Measurements from ENCODE around the gene GSTT4.
"Not testable (repeated sequence)": the region's sequence is repeated elsewhere in the genome, so short reads cannot be mapped to it uniquely, and the experiment has no call there.

GSTT4 gene

DNA sequence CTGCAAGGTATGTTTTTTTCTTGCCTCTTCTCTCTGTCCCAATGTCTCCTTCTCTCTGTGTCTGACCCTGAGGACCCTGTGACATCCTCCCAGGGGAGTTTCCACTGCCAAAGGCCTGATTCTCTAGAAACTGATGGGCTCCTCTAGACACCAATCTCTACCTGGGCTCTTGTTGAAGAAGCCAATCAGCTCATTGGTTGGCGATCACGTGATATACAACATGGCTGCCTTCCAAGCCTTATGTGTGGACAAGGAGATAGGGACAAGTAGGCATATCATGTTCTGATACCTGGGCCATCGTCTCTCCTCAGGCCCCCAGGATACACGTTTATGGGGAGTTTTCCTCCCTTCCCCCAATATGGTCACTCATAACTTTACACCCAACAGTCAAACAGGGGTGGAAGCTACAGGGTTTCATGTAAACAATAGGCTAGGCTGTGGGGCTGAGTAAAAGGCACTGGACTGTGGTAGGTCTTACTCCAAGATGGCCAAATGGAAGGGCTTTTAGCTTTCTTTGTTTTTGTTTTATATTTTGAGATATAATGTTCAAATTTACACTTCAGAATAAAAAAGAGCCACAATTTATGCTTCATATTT lies 11.6 kb downstream of the GSTT4 start:
- H3K4me1 ChIP-seq; DNase-seq (ENCODE audit: low spot score in 2 of 2); H3K27me3 ChIP-seq (ENCODE audit: low read depth); in situ Hi-C loops (cut with MboI; ENCODE audit: low sequenced_read_pairs); H3K9me3 ChIP-seq; H3K4me3 ChIP-seq; H3K36me3 ChIP-seq (replicated peaks): not testable (repeated sequence)

GRCh38 chr22:23993080-23993479 lies 12.2 kb downstream of the GSTT4 start:
- H3K36me3 ChIP-seq (replicated peaks); H3K4me1 ChIP-seq; H3K9me3 ChIP-seq; DNase-seq (ENCODE audit: low spot score in 2 of 2); in situ Hi-C loops (cut with MboI; ENCODE audit: low sequenced_read_pairs); H3K27me3 ChIP-seq (ENCODE audit: low read depth); H3K4me3 ChIP-seq: not testable (repeated sequence)

- H3K9me3 ChIP-seq; H3K4me1 ChIP-seq; H3K36me3 ChIP-seq (replicated peaks); DNase-seq (ENCODE audit: low spot score in 2 of 2); H3K4me3 ChIP-seq; H3K27me3 ChIP-seq (ENCODE audit: low read depth): not testable (repeated sequence)
- in situ Hi-C loops (cut with MboI; ENCODE audit: low sequenced_read_pairs): loop anchor here (5.0 to 10.0 kb wide), 2 partner anchors 37 to 185 kb away; no protein-coding TSS in a partner anchor
Observed at GRCh38 chr22:23989583-23990244, 15.5 kb downstream of the GSTT4 start.

DNA sequence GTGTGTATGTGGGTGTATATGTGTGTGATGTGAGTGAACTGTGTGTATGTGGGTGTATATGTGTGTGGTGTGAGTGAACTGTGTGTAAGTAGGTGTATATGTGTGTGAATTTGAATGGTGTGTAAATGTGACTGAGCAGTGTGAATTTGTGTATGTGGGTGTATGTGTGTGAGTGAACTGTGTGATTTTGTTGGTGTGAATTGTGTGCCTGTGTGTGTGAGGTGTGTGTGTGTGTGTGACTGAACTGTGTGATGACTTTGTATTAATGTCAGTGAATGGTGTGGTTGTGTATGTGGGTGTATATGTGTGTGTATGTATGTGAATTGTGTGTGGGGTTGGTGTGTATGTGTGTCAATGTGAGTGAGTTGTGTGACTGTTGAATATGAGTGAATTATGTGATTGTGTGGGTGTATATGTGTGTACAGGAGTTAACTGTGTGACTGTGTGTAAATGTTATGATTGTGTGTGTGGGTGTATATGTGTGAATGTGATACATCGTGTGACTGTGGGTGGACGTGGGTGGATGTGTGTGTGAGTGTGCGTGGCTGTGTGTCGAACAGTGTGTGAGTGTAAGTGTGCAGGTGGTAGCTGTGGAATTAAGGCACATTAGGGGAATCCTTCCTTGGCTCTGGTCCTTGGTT lies 18.6 kb downstream of the GSTT4 start:
- in situ Hi-C loops (cut with MboI; ENCODE audit: low sequenced_read_pairs): loop anchor here (5.0 to 10.0 kb wide), 2 partner anchors 34 to 188 kb away; no protein-coding TSS in a partner anchor
- H3K27me3 ChIP-seq (ENCODE audit: low read depth); H3K4me1 ChIP-seq; H3K4me3 ChIP-seq; DNase-seq (ENCODE audit: low spot score in 2 of 2); H3K36me3 ChIP-seq (replicated peaks); H3K9me3 ChIP-seq: not testable (repeated sequence)

- not testable (repeated sequence) for H3K27me3 ChIP-seq (ENCODE audit: low read depth); DNase-seq (ENCODE audit: low spot score in 2 of 2); H3K4me1 ChIP-seq; H3K36me3 ChIP-seq (replicated peaks); H3K4me3 ChIP-seq; H3K9me3 ChIP-seq
- in situ Hi-C loops (cut with MboI; ENCODE audit: low sequenced_read_pairs): loop anchor here (5.0 to 10.0 kb wide), 2 partner anchors 34 to 189 kb away; no protein-coding TSS in a partner anchor
Observed at GRCh38 chr22:23986089-23986488, 19.2 kb downstream of the GSTT4 start.

- Histone ChIP-seq H3K4me1 (no peaks in the 10 kb centered on the region), H3K27me3 (ENCODE audit: low read depth) (no peaks in the 10 kb centered on the region), H3K36me3 (replicated peaks) (no peaks in the 10 kb centered on the region), H3K4me3 (no peak overlapping the region), H3K9me3 (no peaks in the 10 kb centered on the region)
- in situ Hi-C loops (cut with MboI; ENCODE audit: low sequenced_read_pairs): loop anchor here (10.0 kb wide), 1 partner anchor 190 kb away; no protein-coding TSS in a partner anchor
- DNase-seq (ENCODE audit: low spot score in 2 of 2): peak; percentile 43 to 56
Observed at GRCh38 chr22:23984430-23984829, 20.8 kb downstream of the GSTT4 start.

GRCh38 chr22:23980567-23980966 lies 24.7 kb downstream of the GSTT4 start:
- in situ Hi-C loops (cut with MboI; ENCODE audit: low sequenced_read_pairs): loop anchor here (10.0 kb wide), 1 partner anchor 194 kb away; no protein-coding TSS in a partner anchor
- not testable (repeated sequence) for H3K36me3 ChIP-seq (replicated peaks); H3K4me3 ChIP-seq; H3K4me1 ChIP-seq; H3K27me3 ChIP-seq (ENCODE audit: low read depth); H3K9me3 ChIP-seq; DNase-seq (ENCODE audit: low spot score in 2 of 2)

DNA sequence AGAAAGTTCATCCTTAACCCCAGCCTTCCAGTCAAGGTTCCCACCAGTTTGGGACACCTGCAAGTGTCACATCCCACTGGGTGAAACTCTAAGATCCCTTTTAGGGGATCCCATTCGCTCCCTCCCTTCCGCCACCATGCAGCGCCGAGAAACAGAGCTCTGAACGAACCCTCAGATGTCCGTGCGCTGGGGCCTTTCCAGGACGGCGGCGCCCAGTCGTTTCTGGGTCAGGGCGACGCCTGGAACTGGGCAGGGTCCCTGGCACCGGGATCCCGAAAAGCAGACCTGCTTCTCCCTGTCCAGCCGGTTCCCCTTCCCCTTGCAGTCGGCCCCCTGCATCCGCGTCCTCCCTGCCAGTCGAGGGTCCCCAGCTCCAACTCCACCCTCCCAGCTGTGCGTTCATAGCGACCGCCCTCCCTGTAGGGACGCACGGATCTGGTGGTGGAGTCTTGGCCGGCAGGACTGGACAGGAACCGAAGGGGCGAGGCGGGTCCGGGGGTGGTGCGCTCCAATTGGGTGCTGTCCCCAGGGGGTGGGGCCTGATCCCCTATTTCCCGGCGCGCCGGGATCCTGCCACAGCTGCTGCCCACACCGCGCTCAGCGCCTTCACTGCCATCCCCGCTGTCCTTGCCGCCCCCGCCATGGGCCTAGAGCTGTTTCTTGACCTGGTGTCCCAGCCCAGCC lies 25.6 kb downstream of the GSTT4 start, which contains the start of gene GSTT2:
Gene GSTT2, plus strand, starts transcription at position 578 of the 684 bp plus-strand sequence.
- not testable (repeated sequence) for H3K9me3 ChIP-seq; H3K4me1 ChIP-seq; H3K4me3 ChIP-seq; H3K27me3 ChIP-seq (ENCODE audit: low read depth); H3K36me3 ChIP-seq (replicated peaks); DNase-seq (ENCODE audit: low spot score in 2 of 2)
- in situ Hi-C loops (cut with MboI; ENCODE audit: low sequenced_read_pairs): loop anchor here (10.0 kb wide), 1 partner anchor 195 kb away; no protein-coding TSS in a partner anchor

- H3K9me3 ChIP-seq; H3K36me3 ChIP-seq (replicated peaks); in situ Hi-C loops (cut with MboI; ENCODE audit: low sequenced_read_pairs); H3K4me3 ChIP-seq; H3K4me1 ChIP-seq; H3K27me3 ChIP-seq (ENCODE audit: low read depth); DNase-seq (ENCODE audit: low spot score in 2 of 2): not testable (repeated sequence)
Observed at GRCh38 chr22:23977304-23977703, 27.9 kb downstream of the GSTT4 start.

DNA sequence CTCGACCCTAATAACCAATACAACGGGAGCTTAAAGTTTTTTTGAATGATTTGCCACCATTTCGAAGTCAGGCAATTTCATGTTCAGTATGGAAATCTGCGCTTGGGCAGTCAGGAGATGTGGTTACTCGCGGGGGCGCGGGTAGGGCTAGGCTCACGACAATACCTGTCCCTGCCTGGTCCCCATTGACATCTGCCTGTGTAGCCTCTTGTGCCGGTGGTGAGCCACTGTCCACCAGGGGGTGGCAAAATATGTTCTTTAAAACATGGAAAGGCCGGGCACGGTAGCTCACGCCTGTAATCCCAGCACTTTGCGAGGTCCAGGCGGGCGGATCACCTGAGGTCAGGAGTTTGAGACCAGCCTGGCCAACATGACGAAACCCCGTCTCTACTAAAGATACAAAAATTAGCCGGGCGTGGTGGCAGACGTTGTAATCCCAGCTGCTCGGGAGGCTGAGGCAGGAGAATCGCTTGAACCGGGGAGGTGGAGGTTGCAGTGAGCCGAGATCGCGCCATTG lies 30.4 kb downstream of the GSTT4 start:
- H3K4me1 ChIP-seq; H3K27me3 ChIP-seq (ENCODE audit: low read depth); H3K4me3 ChIP-seq; H3K9me3 ChIP-seq; in situ Hi-C loops (cut with MboI; ENCODE audit: low sequenced_read_pairs): not testable (repeated sequence)
- H3K36me3 ChIP-seq (replicated peaks): peaks cover 22% of the 10 kb centered on the region
- peak in 1 of 2 experiments; percentile 42 for DNase-seq (ENCODE audit: low spot score in 2 of 2)

- H3K27me3 ChIP-seq (ENCODE audit: low read depth); DNase-seq (ENCODE audit: low spot score in 2 of 2); H3K9me3 ChIP-seq; H3K4me1 ChIP-seq; H3K4me3 ChIP-seq; in situ Hi-C loops (cut with MboI; ENCODE audit: low sequenced_read_pairs): not testable (repeated sequence)
- peaks cover 27% of the 10 kb centered on the region for H3K36me3 ChIP-seq (replicated peaks)
Observed at GRCh38 chr22:23974345-23974744, 30.9 kb downstream of the GSTT4 start, which contains the start of gene DDT. Gene DDT (minus strand): TSS chr22:23974441. CDS start chr22:23974414, 27 bp downstream.

DNA sequence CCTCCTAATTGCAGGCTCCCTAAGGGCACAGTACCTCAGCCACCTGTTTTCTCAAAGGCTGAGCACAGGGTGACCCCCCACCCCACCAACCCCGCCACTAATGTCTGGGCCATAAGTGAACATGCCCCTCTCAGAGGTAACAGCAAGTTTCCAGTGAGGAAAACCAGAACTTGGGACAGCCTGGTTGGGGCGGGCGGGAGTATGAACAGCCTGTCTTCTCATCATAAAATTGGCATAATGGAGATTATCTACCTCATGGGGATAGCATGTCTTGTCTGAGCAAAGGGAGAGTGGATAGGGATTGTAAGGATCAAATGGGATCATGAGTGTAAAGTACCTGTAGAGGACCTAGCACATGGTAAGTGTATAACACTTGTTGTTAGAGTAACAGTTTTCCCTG lies 33.3 kb downstream of the GSTT4 start:
- H3K36me3 ChIP-seq (replicated peaks): peaks cover 32% of the 10 kb centered on the region
- H3K4me1 ChIP-seq; in situ Hi-C loops (cut with MboI; ENCODE audit: low sequenced_read_pairs); DNase-seq (ENCODE audit: low spot score in 2 of 2); H3K9me3 ChIP-seq; H3K4me3 ChIP-seq; H3K27me3 ChIP-seq (ENCODE audit: low read depth): not testable (repeated sequence)

DNA sequence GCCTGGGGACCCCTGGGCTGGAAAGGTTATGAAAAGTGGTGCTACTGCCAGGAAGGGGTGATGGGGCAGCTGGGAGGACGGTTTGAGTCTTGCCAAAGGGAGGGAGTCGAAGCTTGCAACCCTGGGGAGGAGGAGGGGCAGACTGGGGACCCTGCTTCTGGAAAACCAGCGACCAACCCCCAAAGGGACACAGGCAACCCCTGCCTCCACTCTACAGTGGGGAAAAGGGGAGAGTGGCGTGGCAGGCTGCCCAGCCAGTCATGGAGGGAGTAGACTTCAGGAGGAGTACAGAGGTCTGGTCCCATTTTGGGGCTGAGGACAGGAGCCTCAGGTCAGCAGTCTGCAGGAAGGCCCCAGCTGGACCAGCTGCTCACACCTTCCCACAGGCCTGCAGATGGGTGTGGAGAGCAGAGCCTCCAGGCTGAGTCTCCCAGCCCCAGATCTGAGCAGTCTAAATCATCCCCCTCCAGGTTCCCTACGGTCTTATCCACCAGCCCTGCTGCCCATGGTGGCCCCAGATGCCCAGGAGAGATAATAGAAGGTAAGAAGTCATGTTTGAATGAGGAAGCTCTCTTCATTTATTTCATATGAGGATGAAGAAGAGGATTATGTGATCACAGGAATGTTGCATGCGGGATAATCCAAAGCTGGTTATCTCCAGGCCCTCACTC lies 34.3 kb downstream of the GSTT4 start:
- Histone ChIP-seq H3K27me3 (ENCODE audit: low read depth) (no peaks in the 10 kb centered on the region), H3K9me3 (no peaks in the 10 kb centered on the region), H3K4me1 (peaks cover 3% of the 10 kb centered on the region; the same call in 1 of the 2 replicates), H3K4me3 (no peak overlapping the region), H3K36me3 (replicated peaks) (peaks cover 32% of the 10 kb centered on the region)
- in situ Hi-C loops (cut with MboI; ENCODE audit: low sequenced_read_pairs): no loop called here
- peak in 1 of 2 experiments; percentile 25 for DNase-seq (ENCODE audit: low spot score in 2 of 2)

Data from HAP-1 (cell line).